PC-3 (cell line): Measurements from ENCODE around the gene CCSER1. TPM values are rescaled to one million over a fixed set of nuclear protein-coding genes. Genes with fewer than 3 reads are reported as not detected.
"Not testable (repeated sequence)": the region's sequence is repeated elsewhere in the genome, so short reads cannot be mapped to it uniquely, and the experiment has no call there.

Experiments
- ATAC-seq: fragments of 200-7000 bp; cut with Tn5 transposase; 2 replicates; pipeline ENCODE4 v1.9.1; 2020; ENCODE audit warnings: mild to moderate bottlenecking, moderate library complexity
- BruUV-seq: library from RNA; stranded (reverse); fragments of 400-500 nt; replicated peaks from 2 replicates; lab custom pipeline; 2021; lab: Mats Ljungman, UMichigan
- CTCF ChIA-PET: fragments of 300-600 bp; sonication (Branson Sonifier 250); formaldehyde crosslinking; loops from one replicate; lab custom pipeline; 2022; ENCODE audit warnings: antibody characterized with exemption; lab: Charles Lee
- POLR2A ChIA-PET: fragments of 300-600 bp; sonication (Branson Sonifier 250); formaldehyde crosslinking; loops from one replicate; lab custom pipeline; 2022; ENCODE audit warnings: antibody characterized with exemption; ENCODE audit not compliant: unreplicated experiment; lab: Charles Lee
- DNase-seq: peaks from one replicate; pipeline ENCODE4 v3.0.0-alpha.2; 2015
- H2AFZ ChIP-seq: fragments of 300-600 bp; sonication (generic); 2 replicates; pipeline ENCODE4 v1.6.0; 2016; ENCODE audit warnings: antibody characterized with exemption, low read length
- H3F3A ChIP-seq: fragments of 300-600 bp; sonication (generic); one replicate; pipeline ENCODE4 v1.6.0; 2017; ENCODE audit warnings: antibody characterized with exemption, low read length, control low read depth, mild to moderate bottlenecking; ENCODE audit not compliant: unreplicated experiment
- H3K27ac ChIP-seq: fragments of 300-600 bp; sonication (generic); 2 replicates; pipeline ENCODE4 v1.5.1; 2016; ENCODE audit warnings: mild to moderate bottlenecking, low read length
- H3K27me3 ChIP-seq: fragments of 300-600 bp; sonication (generic); 2 replicates; pipeline ENCODE4 v1.6.1; 2016; ENCODE audit warnings: low read length, mixed read lengths
- H3K36me3 ChIP-seq: fragments of 300-600 bp; sonication (generic); 2 replicates; pipeline ENCODE4 v1.6.1; 2016; ENCODE audit warnings: low read depth, mixed run types, low read length, mixed read lengths
- H3K4me1 ChIP-seq: fragments of 300-600 bp; sonication (generic); 2 replicates; pipeline ENCODE4 v1.5.1; 2016; ENCODE audit warnings: low read length; ENCODE audit not compliant: insufficient read depth
- H3K4me2 ChIP-seq: fragments of 300-600 bp; sonication (generic); 2 replicates; pipeline ENCODE4 v1.6.0; 2016; ENCODE audit warnings: low read length
- H3K4me3 ChIP-seq: fragments of 300-600 bp; sonication (generic); 2 replicates; pipeline ENCODE4 v1.5.1; 2016; ENCODE audit warnings: mild to moderate bottlenecking, low read length, mixed read lengths
- H3K79me2 ChIP-seq: fragments of 300-600 bp; sonication (generic); 2 replicates; pipeline ENCODE4 v1.6.1; 2017; ENCODE audit warnings: low read length, mixed read lengths
- H3K9ac ChIP-seq: fragments of 300-600 bp; sonication (generic); 2 replicates; pipeline ENCODE4 v1.6.0; 2016; ENCODE audit warnings: mild to moderate bottlenecking, low read length
- H3K9me2 ChIP-seq: fragments of 300-600 bp; sonication (generic); replicated peaks from 2 replicates; pipeline ENCODE4 v1.6.1; 2016; ENCODE audit warnings: mixed run types, low read length, mixed read lengths
- H3K9me3 ChIP-seq: fragments of 300-600 bp; sonication (generic); 2 replicates; pipeline ENCODE4 v1.6.1; 2016; ENCODE audit warnings: low read length, mixed read lengths
- H4K20me1 ChIP-seq: fragments of 300-600 bp; sonication (generic); 2 replicates; pipeline ENCODE4 v1.6.1; 2016; ENCODE audit warnings: low read length, mixed read lengths
- EZH2 ChIP-seq: fragments of 300-600 bp; sonication (generic); IDR thresholded peaks from one replicate; pipeline ENCODE4 v1.6.1; 2017; ENCODE audit warnings: antibody characterized with exemption, mild to moderate bottlenecking, low read length; ENCODE audit not compliant: unreplicated experiment
- EZH2phosphoT487 ChIP-seq: fragments of 300-600 bp; sonication (generic); IDR thresholded peaks from 2 replicates; pipeline ENCODE4 v1.6.1; 2018; ENCODE audit warnings: mild to moderate bottlenecking, antibody characterized with exemption, low read length, borderline replicate concordance
- intact Hi-C: fragments of 100-400 bp; cut with micrococcal nuclease; formaldehyde crosslinking; loops from 2 replicates; pipeline ENCODE4 v1.9.0; 2023
- total RNA-seq: library from RNA; depleted of rRNA; stranded (reverse); fragments of >200 nt; gene quantifications from 2 replicates; pipeline ENCODE4 v1.2.3, GENCODE V29; 2014
- TF ChIP-seq, protein P1 (sequence below): fragments of 300-600 bp; sonication (generic); conservative IDR thresholded peaks from 2 replicates; pipeline ENCODE4 v1.5.1; 2017; ENCODE audit warnings: antibody characterized with exemption, low read depth, mild to moderate bottlenecking, low read length

The CCSER1 gene
- total RNA-seq, 1 experiment from 2014 or later = 6.0 TPM

DNA sequence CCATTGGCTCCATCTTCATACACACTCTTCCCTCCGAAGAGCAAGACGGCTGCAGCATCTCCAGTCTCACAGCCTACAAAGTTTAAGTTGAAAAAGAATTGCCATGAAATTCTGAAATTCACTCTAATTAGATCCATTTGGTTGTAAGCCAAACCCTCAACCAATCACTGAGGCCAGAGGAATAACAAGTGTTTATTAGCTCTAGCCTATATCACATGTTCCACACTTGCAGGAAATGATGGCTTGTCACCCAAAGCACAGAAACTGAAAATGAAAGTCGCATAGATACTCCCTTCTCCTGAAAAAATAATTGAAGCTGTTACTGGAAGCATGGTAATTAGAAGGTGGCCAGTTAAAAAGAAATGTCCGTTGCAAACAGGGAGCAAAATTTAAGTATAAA is 1071.8 kb downstream of the CCSER1 start:
- H3K27me3 ChIP-seq = no peaks in the 10 kb centered on the region
- TF ChIP-seq EZH2phosphoT487 = no peak
- TF ChIP-seq, protein P1, sequence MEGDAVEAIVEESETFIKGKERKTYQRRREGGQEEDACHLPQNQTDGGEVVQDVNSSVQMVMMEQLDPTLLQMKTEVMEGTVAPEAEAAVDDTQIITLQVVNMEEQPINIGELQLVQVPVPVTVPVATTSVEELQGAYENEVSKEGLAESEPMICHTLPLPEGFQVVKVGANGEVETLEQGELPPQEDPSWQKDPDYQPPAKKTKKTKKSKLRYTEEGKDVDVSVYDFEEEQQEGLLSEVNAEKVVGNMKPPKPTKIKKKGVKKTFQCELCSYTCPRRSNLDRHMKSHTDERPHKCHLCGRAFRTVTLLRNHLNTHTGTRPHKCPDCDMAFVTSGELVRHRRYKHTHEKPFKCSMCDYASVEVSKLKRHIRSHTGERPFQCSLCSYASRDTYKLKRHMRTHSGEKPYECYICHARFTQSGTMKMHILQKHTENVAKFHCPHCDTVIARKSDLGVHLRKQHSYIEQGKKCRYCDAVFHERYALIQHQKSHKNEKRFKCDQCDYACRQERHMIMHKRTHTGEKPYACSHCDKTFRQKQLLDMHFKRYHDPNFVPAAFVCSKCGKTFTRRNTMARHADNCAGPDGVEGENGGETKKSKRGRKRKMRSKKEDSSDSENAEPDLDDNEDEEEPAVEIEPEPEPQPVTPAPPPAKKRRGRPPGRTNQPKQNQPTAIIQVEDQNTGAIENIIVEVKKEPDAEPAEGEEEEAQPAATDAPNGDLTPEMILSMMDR = no peak
- no peak for TF ChIP-seq EZH2
- BruUV-seq = no TSS peak
- H3K9ac ChIP-seq = no peak overlapping the region
- H3K36me3 ChIP-seq = no peaks in the 10 kb centered on the region
- H3K4me3 ChIP-seq = no peak overlapping the region
- no peaks in the 10 kb centered on the region for H3K9me2 ChIP-seq
- H4K20me1 ChIP-seq = no peaks in the 10 kb centered on the region
- no peak for DNase-seq
- ChIA-PET POLR2A (no interaction called here), CTCF (no interaction called here)
- no peak for ATAC-seq
- H3K4me2 ChIP-seq = no peak overlapping the region
- H3K27ac ChIP-seq = no peak overlapping the region
- no peaks in the 10 kb centered on the region for H3K4me1 ChIP-seq
- H2AFZ ChIP-seq = no peak overlapping the region
- no peaks in the 10 kb centered on the region for H3F3A ChIP-seq
- intact Hi-C loops = no loop called here
- H3K79me2 ChIP-seq = no peaks in the 10 kb centered on the region
- H3K9me3 ChIP-seq = no peaks in the 10 kb centered on the region

DNA sequence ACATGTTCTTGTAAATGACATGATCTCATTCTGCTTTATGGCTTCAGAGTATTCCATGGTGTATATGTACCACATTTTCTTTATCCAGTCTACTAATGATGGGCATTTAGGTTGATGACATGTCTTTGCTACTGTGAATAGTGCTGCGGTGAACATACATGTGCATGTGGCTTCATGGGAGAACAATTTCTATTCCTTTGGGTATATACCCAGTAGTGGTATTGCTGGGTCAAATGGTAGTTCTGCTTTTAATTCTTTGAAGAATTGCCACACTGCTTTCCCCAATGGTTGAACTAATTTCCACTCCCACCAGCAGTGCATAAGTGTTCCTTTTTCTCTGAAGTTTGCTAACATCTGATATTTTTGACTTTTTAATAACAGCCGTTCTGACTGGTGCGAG is 1080.3 kb downstream of the CCSER1 start:
- POLR2A ChIA-PET = no interaction called here
- Histone ChIP-seq H3F3A (no peaks in the 10 kb centered on the region), H3K4me2 (no peak overlapping the region), H3K27ac (no peak overlapping the region), H3K79me2 (no peaks in the 10 kb centered on the region), H3K27me3 (no peaks in the 10 kb centered on the region), H3K4me1 (no peaks in the 10 kb centered on the region), H4K20me1 (no peaks in the 10 kb centered on the region), H3K4me3 (no peak overlapping the region), H3K36me3 (no peaks in the 10 kb centered on the region), H2AFZ (no peak overlapping the region), H3K9me3 (no peaks in the 10 kb centered on the region), H3K9me2 (no peaks in the 10 kb centered on the region), H3K9ac (no peak overlapping the region)
- no peak for DNase-seq
- CTCF ChIA-PET = no interaction called here
- TF ChIP-seq, protein P1 = no peak
- TF ChIP-seq EZH2 (no peak), EZH2phosphoT487 (no peak)
- intact Hi-C loops = no loop called here
- no peak for ATAC-seq
- BruUV-seq = no TSS peak

DNA sequence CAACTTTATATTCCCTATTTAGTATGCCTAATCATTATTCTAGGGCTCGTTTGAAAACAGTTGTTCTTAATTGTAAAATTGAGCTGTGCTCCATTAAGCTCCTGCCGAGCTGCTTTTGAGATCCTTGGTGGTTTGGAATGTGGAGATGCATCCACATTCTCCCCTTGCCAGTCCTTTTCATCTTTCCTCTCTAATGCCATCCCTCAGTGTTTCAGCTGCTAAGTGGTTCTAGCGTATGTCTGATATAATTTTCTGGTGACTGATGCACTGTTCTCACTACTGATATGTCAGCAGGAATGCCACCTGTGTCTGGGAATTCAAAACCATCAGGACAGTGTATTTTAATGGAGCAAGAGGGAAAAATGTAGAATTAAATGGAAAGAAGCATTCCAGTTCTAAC is 1085.0 kb downstream of the CCSER1 start:
- ChIA-PET CTCF (no interaction called here), POLR2A (no interaction called here)
- H3K4me1 ChIP-seq = no peaks in the 10 kb centered on the region
- no peaks in the 10 kb centered on the region for H3K9me3 ChIP-seq
- no peak for TF ChIP-seq EZH2phosphoT487
- TF ChIP-seq EZH2 = no peak
- TF ChIP-seq, protein P1 = no peak
- H4K20me1 ChIP-seq = no peaks in the 10 kb centered on the region
- no peaks in the 10 kb centered on the region for H3K9me2 ChIP-seq
- H3K27me3 ChIP-seq = no peaks in the 10 kb centered on the region
- no peak for ATAC-seq
- no peaks in the 10 kb centered on the region for H3K36me3 ChIP-seq
- H3K4me3 ChIP-seq = no peak overlapping the region
- no peak overlapping the region for H3K9ac ChIP-seq
- no peak for DNase-seq
- BruUV-seq = no TSS peak
- H3K27ac ChIP-seq = no peak overlapping the region
- intact Hi-C loops = no loop called here
- H3K4me2 ChIP-seq = no peak overlapping the region
- H2AFZ ChIP-seq = no peak overlapping the region
- no peaks in the 10 kb centered on the region for H3K79me2 ChIP-seq
- no peaks in the 10 kb centered on the region for H3F3A ChIP-seq

DNA sequence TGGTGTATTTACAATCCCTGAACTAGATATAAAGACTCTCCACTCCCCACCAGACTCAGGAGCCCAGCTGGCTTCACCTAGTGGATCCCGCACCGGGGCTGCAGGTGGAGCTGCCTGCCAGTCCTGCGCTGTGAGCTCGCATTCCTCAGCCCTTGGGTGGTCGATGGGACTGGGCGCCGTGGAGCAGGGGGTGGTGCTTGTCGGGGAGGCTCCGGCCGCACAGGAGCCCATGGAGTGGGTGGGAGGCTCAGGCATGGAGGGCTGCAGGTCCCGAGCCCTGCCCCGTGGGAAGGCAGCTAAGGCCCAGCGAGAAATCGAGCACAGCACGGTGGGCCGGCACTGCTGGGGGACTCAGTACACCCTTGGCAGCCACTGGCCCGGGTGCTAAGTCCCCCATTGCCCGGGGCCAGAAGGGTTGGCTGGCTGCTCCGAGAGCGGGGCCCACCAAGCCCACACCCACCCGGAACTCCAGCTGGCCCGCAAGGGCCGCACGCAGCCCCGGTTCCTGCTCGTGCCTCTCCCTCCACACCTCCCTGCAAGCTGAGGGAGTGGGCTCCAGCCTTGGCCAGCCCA is 1090.7 kb downstream of the CCSER1 start:
- H3K9me3 ChIP-seq, DNase-seq, ATAC-seq, POLR2A ChIA-PET, H3K79me2 ChIP-seq, H3K4me3 ChIP-seq, H2AFZ ChIP-seq, CTCF ChIA-PET, H3F3A ChIP-seq, H3K27me3 ChIP-seq, H3K9ac ChIP-seq, H3K4me2 ChIP-seq, intact Hi-C loops, H3K36me3 ChIP-seq, BruUV-seq, H3K4me1 ChIP-seq, H3K27ac ChIP-seq, H3K9me2 ChIP-seq, H4K20me1 ChIP-seq: not testable (repeated sequence)
